Measurements from ENCODE around the gene SF3B4.
A peak's percentile ranks its signal among the peaks of the same experiment; 100 is the strongest.
"Not testable (repeated sequence)": the region's sequence is repeated elsewhere in the genome, so short reads cannot be mapped to it uniquely, and the experiment has no call there.

The SF3B4 gene

DNA sequence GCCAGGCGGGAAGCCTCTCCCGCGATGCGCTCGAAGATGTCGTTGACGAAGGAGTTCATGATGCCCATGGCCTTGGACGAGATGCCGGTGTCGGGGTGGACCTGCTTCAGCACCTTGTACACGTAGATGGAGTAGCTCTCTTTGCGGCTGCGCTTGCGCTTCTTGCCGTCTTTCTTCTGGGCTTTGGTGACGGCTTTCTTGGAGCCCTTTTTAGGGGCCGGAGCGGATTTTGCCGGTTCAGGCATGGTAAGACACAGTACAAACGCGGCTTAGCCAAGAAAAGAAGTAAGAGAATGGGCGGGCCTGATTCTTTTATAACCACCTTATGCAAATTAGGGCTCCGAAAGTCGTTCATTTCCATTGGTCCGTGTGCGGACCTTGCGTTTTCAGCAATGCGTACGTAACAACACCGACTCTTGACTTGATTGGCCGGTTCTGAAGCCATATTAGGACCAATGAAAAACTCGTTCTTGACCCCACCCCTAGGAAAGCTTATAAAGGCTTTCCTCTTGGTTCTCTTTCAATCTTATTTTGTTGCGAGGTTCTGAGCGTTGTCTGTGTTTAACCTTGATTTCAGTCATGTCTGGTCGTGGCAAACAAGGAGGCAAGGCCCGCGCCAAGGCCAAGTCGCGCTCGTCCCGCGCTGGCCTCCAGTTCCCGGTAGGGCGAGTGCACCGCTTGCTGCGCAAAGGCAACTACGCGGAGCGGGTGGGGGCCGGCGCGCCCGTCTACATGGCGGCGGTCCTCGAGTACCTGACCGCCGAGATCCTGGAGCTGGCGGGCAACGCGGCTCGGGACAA lies 41.0 kb downstream of the SF3B4 start:
- FAIRE-seq: peak; percentile 98

DNA sequence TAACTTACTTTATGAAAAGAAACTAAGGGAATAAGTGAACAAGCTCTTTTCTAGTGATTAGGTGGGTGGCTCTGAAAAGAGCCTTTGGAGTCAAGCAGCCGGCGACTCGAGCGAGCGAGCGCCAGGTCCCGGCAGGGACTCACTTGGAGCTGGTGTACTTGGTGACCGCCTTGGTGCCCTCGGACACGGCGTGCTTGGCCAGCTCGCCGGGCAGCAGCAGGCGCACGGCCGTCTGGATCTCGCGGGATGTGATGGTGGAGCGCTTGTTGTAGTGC lies 41.5 kb downstream of the SF3B4 start:
- not testable (repeated sequence) for FAIRE-seq

DNA sequence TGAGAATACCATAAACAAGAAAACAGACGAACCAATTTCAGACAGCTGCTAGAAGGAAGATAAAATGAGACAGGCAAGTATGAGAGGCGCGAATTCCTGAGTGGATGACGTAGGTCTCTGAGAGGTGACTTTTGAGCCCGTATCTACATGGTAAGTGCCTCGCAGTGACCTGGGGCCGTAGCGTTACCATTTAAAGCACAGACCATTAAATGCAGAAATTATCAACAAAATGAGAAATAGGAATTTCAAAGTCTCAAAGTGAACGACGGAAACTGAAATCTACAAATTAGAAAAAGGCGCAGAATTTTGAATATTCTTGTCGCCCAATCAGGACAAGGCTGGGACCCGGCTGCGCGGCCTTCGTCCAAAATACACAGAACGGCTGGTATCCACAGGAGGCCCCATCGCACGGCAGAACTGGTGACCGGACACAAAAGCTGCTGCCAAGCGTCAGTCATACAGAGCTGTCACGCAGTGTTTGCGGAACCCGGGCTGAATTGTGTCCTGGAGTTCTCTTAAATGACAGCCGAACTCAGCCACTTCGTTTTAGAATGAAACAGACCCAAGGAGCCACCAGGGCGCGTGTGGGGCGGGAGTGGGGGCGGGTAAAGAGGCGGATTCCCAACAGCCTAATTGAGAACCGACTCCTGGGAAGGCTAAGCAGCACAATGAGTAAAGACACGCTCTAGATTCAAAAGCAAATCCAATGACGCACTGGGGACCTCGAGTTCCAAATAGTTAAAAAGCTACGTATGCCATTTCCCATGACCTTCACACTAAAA lies 42.1 kb downstream of the SF3B4 start:
- FAIRE-seq: peak; percentile 93

DNA sequence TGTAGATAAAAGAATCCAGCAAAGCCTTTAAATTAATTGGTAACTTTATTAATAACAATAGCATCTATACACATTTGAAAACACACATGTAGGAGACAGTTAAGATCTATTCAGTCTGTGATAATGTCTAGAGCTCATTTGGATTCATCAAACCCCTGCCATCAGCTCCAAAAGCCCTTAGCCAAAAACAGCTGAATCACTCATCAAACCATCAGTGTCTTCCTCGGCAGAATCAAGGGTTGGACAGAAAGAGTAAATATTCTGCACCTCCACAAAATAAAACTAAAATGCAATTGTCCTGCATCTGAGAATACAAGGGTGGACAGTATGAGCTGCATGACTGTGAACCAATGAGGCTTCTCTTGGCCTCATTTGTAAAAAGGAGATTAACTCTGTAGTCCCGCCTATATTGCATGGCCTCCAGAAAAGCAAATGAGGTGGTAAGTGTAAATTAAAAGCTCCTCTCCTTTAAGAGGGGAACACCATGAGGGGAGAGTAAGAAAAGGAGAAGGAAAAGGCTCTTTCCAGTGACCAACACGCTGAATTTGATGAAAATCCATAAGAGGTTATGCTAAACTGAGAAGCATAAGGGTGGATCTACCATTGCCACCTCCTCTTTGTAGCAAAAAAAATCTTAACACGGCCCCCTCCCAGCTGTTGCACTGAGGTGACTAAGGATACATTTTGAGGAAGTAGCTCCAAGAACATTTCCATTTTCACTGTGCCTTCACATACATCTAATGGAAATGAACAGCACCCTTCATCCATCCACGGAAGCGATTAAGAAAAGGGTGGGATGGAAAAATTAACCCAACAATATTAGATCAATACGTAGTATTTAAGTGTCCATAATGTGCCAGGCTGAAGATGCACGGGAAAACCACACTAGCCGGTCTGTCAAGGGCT lies 42.9 kb downstream of the SF3B4 start:
- no peak for FAIRE-seq

DNA sequence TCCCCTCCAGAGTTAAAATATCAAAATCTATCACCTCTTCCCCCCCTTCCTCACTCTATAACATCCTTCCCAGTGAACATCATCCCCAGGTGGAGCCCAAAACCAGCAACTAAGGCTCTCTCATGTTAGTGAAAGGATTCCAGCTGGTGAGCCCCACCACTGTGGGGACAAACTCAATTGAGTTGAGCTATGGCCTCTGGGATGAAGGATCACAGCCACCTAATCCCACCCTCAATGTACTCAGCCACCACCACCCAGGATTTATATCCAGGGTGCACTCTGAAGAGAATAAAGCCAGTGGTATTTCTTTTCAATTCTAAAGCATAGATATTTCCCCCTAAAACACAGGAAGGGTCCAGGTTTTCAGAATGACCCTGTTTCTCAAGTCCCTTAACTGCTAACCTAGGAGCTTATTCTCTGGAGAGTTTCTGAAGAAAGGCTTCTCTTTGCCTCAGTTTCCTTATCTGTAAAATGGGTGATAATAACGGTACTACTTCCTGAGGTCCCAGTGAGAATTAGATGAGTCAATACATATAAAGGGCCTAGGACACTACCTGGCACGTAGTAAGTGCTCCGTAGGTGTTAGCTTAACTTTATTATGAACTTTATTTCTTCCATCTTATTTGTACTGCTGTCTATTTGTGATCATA lies 43.9 kb downstream of the SF3B4 start:
- no peak for FAIRE-seq

DNA sequence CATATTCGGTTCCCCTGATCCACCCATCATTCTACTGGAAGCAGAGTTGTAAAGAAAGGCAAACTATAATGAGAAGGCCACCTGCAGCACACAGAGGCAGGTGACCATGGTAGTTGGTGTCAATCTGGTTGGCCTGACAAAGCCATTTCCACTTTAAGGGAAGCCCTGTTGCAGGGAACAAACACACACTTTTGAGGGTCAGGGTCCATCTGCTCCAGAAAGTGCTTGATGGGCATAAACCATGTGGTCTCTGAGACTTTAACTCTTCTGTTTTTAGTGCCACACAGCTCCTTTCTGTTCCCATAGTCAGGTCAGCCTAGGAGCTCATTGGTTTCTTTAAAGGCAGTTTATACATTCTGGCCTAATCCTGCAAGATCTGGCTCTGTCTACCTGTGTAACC lies 45.7 kb downstream of the SF3B4 start:
- FAIRE-seq: no peak

DNA sequence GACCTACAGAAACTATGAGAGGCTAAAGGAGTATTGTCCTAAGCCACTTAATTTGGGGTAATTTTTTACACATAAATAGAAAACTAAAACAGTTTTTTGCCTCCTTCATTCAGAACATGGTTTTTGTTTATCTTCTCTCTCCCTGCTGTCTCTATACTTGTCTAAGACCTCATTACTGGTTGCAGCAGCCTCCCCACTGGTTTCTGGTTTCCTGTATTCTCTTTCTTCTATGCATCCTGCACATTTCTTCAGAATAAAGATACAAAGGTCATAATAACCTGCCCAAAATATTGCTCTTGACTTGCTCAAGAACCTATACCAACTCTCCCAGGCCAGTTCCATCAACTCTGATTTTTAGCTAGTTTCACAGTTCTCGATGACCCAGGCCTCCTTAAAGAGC lies 48.0 kb downstream of the SF3B4 start:
- FAIRE-seq: no peak

DNA sequence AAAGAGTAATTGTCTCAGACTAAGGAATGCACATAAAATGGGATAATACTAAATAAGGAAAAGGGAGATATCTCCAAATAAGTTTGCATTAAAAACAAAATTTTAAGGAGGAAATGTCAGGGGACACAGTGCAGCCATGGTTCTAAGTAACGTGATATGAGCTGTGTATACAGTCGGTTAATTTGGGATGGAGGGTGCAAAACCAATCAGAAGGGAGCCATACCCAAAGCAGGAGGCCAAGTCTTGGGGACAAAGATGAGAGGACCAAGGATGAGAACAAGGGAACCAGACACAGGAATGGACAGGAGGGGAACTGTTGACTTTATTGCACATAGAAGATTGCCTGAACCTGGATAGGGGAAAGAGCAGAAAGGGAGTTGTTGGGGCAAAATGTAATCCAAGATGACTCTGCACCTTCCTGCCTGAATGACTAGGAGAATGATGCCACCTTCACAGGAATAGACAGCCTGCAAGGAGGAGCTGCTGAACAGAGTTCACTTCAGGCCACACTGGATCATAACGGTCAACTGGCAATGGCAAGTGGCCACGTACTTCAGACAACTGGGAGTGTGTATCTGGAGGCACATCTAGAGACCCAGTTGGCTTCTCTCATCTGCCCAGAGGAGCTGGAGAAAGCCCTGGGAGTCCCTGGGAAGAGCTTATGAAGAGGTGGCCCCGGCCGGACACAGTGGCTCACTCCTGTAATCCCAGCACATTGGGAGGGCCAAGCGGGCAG lies 50.2 kb downstream of the SF3B4 start:
- no peak for FAIRE-seq
